Loucy (cell line): Measurements from ENCODE around the gene SDK1.

Source experiments
- EZH2phosphoT487 ChIP-seq: fragments of 200-600 bp; IDR thresholded peaks from 2 replicates; pipeline ENCODE4 v1.6.1; 2018; ENCODE audit warnings: antibody characterized with exemption, mild to moderate bottlenecking, moderate library complexity, borderline replicate concordance
- TF ChIP-seq, protein P1 (sequence below): fragments of 200-600 bp; sonication (generic); conservative IDR thresholded peaks from 2 replicates; pipeline ENCODE4 v1.5.1; 2014; ENCODE audit warnings: mild to moderate bottlenecking, antibody characterized with exemption, low read length

DNA sequence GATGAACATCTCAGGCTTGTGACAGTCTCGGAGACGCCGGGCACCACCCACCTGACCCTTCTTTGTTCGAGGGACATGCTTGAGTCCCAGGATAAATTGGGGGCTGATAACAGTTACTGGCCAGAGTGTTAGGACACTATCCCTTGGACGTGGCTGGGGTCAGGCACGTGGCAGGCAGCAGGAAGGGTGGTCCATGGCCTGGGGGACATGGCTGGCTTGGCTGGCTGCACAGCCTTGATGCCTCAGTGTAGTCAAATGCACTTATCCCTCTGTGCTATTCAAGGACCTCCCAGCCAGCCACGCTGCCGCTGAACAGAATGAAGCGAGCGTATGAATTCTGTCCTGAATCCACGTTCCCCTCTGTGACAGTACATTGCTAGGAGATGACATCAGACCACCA lies 719.0 kb downstream of the SDK1 start:
- TF ChIP-seq, protein P1, sequence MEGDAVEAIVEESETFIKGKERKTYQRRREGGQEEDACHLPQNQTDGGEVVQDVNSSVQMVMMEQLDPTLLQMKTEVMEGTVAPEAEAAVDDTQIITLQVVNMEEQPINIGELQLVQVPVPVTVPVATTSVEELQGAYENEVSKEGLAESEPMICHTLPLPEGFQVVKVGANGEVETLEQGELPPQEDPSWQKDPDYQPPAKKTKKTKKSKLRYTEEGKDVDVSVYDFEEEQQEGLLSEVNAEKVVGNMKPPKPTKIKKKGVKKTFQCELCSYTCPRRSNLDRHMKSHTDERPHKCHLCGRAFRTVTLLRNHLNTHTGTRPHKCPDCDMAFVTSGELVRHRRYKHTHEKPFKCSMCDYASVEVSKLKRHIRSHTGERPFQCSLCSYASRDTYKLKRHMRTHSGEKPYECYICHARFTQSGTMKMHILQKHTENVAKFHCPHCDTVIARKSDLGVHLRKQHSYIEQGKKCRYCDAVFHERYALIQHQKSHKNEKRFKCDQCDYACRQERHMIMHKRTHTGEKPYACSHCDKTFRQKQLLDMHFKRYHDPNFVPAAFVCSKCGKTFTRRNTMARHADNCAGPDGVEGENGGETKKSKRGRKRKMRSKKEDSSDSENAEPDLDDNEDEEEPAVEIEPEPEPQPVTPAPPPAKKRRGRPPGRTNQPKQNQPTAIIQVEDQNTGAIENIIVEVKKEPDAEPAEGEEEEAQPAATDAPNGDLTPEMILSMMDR = no peak
- TF ChIP-seq EZH2phosphoT487 = no peak
